ENCODE measurements around the gene GPX4.

Gene GPX4

GRCh38 chr19:1132552-1133383, 29.0 kb downstream of the GPX4 start:
- no peak for DNase-seq

GRCh38 chr19:1133471-1133929, 29.7 kb downstream of the GPX4 start:
- no peak for DNase-seq

- DNase-seq = no peak
Measured at GRCh38 chr19:1134431-1134830, 30.6 kb downstream of the GPX4 start.

GRCh38 chr19:1135454-1135853, 31.7 kb downstream of the GPX4 start:
- no peak for DNase-seq

- DNase-seq = peak in 2 of 3 experiments; percentile 75 to 78
Measured at GRCh38 chr19:1136201-1136600, 32.4 kb downstream of the GPX4 start.

GRCh38 chr19:1136621-1137317, 33.0 kb downstream of the GPX4 start:
- DNase-seq = no peak

- no peak for DNase-seq
Measured at GRCh38 chr19:1138121-1138520, 34.3 kb downstream of the GPX4 start.

GRCh38 chr19:1139126-1139525, 35.3 kb downstream of the GPX4 start:
- no peak for DNase-seq

- no peak for DNase-seq
Measured at GRCh38 chr19:1140272-1141027, 36.7 kb downstream of the GPX4 start.

GRCh38 chr19:1141944-1142343, 38.1 kb downstream of the GPX4 start:
- DNase-seq = peak in 1 of 3 experiments; percentile 19

GRCh38 chr19:1143828-1144399, 40.1 kb downstream of the GPX4 start:
- DNase-seq = no peak

- DNase-seq = no peak
Measured at GRCh38 chr19:1144741-1145140, 40.9 kb downstream of the GPX4 start.

GRCh38 chr19:1145635-1146411, 42.0 kb downstream of the GPX4 start:
- no peak for DNase-seq

- no peak for DNase-seq
Measured at GRCh38 chr19:1146412-1146699, 42.6 kb downstream of the GPX4 start.

GRCh38 chr19:1146858-1147780, 43.3 kb downstream of the GPX4 start:
- DNase-seq = no peak

- no peak for DNase-seq
Measured at GRCh38 chr19:1147934-1148549, 44.2 kb downstream of the GPX4 start.

GRCh38 chr19:1149259-1150045, 45.7 kb downstream of the GPX4 start:
- no peak for DNase-seq

GRCh38 chr19:1150333-1151036, 46.7 kb downstream of the GPX4 start:
- DNase-seq = no peak

- no peak for DNase-seq
Measured at GRCh38 chr19:1151037-1151724, 47.4 kb downstream of the GPX4 start.

Measured in NCI-H1417 (cell line).